Measurements from ENCODE around the gene CELA3B.

GRCh38 chr1:21955058-21955457, 21.8 kb upstream of the CELA3B start:
- TF ChIP-seq CTCF (IDR thresholded peaks at IDR 0.05) (no peak), POLR2A (IDR thresholded peaks at IDR 0.05) (no peak), POLR2AphosphoS5 (IDR thresholded peaks at IDR 0.05) (no peak)

All from prostate gland (tissue), 2 donors.